ENCODE measurements around the gene MXI1.

MXI1 gene

GRCh38 chr10:110216942-110217661 is 9.7 kb downstream of the MXI1 start:
- no peaks in the 10 kb centered on the region for H3K27me3 ChIP-seq
- no peak for DNase-seq

GRCh38 chr10:110217662-110218008 is 10.2 kb downstream of the MXI1 start:
- Histone ChIP-seq H3K9me3 (no peaks in the 10 kb centered on the region), H3K4me3 (ENCODE audit: low read depth, low read length) (no peak overlapping the region), H3K4me1 (peaks cover 10% of the 10 kb centered on the region), H3K36me3 (no peaks in the 10 kb centered on the region), H3K27me3 (no peaks in the 10 kb centered on the region)
- no peak for DNase-seq
- no peak for TF ChIP-seq CTCF (IDR thresholded peaks at IDR 0.05; ENCODE audit: low read depth, low read length)

More at GRCh38 chr10:110216942-110217661, 9.7 kb downstream of the MXI1 start:
- peaks cover 14% of the 10 kb centered on the region for H3K4me1 ChIP-seq
- H3K4me3 ChIP-seq (ENCODE audit: low read depth, low read length) = no peak overlapping the region
- H3K9me3 ChIP-seq = no peaks in the 10 kb centered on the region
- TF ChIP-seq CTCF (IDR thresholded peaks at IDR 0.05; ENCODE audit: low read depth, low read length) = no peak
- H3K36me3 ChIP-seq = no peaks in the 10 kb centered on the region

- Histone ChIP-seq H3K36me3 (no peaks in the 10 kb centered on the region), H3K9me3 (no peaks in the 10 kb centered on the region), H3K4me3 (ENCODE audit: low read depth, low read length) (no peak overlapping the region), H3K4me1 (peaks cover 10% of the 10 kb centered on the region), H3K27me3 (no peaks in the 10 kb centered on the region)
- TF ChIP-seq CTCF (IDR thresholded peaks at IDR 0.05; ENCODE audit: low read depth, low read length) = no peak
- no peak for DNase-seq
These were observed 11.2 kb downstream of the MXI1 start for GRCh38 chr10:110218632-110219031.

- Histone ChIP-seq H3K9me3 (no peaks in the 10 kb centered on the region), H3K36me3 (no peaks in the 10 kb centered on the region), H3K4me3 (ENCODE audit: low read depth, low read length) (no peak overlapping the region), H3K27me3 (no peaks in the 10 kb centered on the region), H3K4me1 (peaks cover 10% of the 10 kb centered on the region)
- TF ChIP-seq CTCF (IDR thresholded peaks at IDR 0.05; ENCODE audit: low read depth, low read length) = no peak
- DNase-seq = no peak
These were observed 12.5 kb downstream of the MXI1 start for GRCh38 chr10:110219884-110220283.

- no peak for DNase-seq
- H3K4me1 ChIP-seq = peaks cover 10% of the 10 kb centered on the region
These were observed 13.0 kb downstream of the MXI1 start for GRCh38 chr10:110220398-110220797.

More at GRCh38 chr10:110220398-110220797, 13.0 kb downstream of the MXI1 start:
- Histone ChIP-seq H3K36me3 (no peaks in the 10 kb centered on the region), H3K27me3 (no peaks in the 10 kb centered on the region), H3K9me3 (no peaks in the 10 kb centered on the region), H3K4me3 (ENCODE audit: low read depth, low read length) (no peak overlapping the region)
- no peak for TF ChIP-seq CTCF (IDR thresholded peaks at IDR 0.05; ENCODE audit: low read depth, low read length)

All from BE2C (cell line).